Heart left ventricle (tissue), 13 donors: ENCODE measurements around the gene PRKN.

Experiments
- POLR2A ChIP-seq, 2 donors: fragments of 450-650 bp; IDR thresholded peaks; one replicate each; pipeline ENCODE4 v1.6.1; 2017; ENCODE audit warnings: antibody characterized with exemption in 2 of 2, mild to moderate bottlenecking in 2 of 2, moderate library complexity in 2 of 2
- TF ChIP-seq, protein P1 (sequence below), 12 donors: fragments of 200-600 bp; sonication (generic) in 4 of 12; IDR thresholded peaks; one replicate each; pipeline versions ENCODE4 v1.5.0 to v1.8.0; 2018 to 2022; ENCODE audit warnings: antibody characterized with exemption in 12 of 12, mild to moderate bottlenecking in 5 of 12
- donor health status: ischemic (EF 13 %, LVEDD 7.1; RV severe dilation, severe dysfunction).
- donor health status: DM: no; HTN: yes; CAD: no.
- donor health status: DM: no; HTN: no; CAD: no.
- donor health status: ischemic (EF 25% LVEDD 6.9; RV normal size, moderate dysfunction).
- donor health status: ischemic (EF 25% LVEDD 5.7; RV mildly dilated, moderate dysfunction).
- donor health status: ischemic (EF 35%, LVEDD 5.7; RV mildly dilated, moderate dysfunction).
- donor health status: nonischemic (EF 11% LVEDD 7.7; RV severe dilation, severe dysfunction).
- donor health status: DM: yes; HTN: yes; CAD: no.
- donor health status: PGD.
- donor health status: ischemic (EF 29% LVEDD 5.4; RV normal size, mild dysfunction).
- donor health status: nonischemic (EF 23%, LVEDD 6.1; RV moderate dilation, normal function).

- TF ChIP-seq, protein P1, sequence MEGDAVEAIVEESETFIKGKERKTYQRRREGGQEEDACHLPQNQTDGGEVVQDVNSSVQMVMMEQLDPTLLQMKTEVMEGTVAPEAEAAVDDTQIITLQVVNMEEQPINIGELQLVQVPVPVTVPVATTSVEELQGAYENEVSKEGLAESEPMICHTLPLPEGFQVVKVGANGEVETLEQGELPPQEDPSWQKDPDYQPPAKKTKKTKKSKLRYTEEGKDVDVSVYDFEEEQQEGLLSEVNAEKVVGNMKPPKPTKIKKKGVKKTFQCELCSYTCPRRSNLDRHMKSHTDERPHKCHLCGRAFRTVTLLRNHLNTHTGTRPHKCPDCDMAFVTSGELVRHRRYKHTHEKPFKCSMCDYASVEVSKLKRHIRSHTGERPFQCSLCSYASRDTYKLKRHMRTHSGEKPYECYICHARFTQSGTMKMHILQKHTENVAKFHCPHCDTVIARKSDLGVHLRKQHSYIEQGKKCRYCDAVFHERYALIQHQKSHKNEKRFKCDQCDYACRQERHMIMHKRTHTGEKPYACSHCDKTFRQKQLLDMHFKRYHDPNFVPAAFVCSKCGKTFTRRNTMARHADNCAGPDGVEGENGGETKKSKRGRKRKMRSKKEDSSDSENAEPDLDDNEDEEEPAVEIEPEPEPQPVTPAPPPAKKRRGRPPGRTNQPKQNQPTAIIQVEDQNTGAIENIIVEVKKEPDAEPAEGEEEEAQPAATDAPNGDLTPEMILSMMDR (IDR thresholded peaks at IDR 0.05) = no peak
- TF ChIP-seq POLR2A (IDR thresholded peaks at IDR 0.05) = no peak
Measured at GRCh38 chr6:162153120-162153519, 574.4 kb downstream of the PRKN start.
